Germinal center (tissue), 1 donor: ENCODE data around the gene RBBP8.
"Not testable (repeated sequence)": the region's sequence is repeated elsewhere in the genome, so short reads cannot be mapped to it uniquely, and the experiment has no call there.

Experiments used
- DNase-seq: peaks from one replicate; pipeline ENCODE4 v3.0.0; 2012; ENCODE audit warnings: mixed read lengths, low spot score

Gene RBBP8

DNA sequence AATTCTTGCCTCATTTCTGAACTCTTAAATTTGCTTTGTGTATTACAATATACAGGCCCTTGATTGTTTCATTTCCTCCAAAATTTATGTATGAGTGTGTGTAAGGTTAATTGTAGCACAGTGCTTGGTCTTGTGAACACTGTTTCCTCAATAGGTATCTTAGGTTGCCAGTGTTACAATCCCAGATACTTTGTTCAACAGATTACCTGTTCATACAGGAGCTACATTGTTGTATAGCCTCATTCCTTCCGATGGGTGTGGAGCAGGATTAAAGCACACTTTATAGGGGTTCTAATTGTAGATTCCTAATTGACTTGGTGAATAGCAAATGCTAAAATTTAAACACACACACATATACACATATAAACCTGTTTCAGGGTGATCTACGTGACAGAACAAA lies 10.7 kb downstream of the RBBP8 start:
- no peak for DNase-seq

GRCh38 chr18:22946217-22946616 lies 13.1 kb downstream of the RBBP8 start:
- no peak for DNase-seq

- DNase-seq, result no peak
Measured at GRCh38 chr18:22946846-22947245, 13.7 kb downstream of the RBBP8 start.

GRCh38 chr18:22951823-22952222 lies 18.7 kb downstream of the RBBP8 start:
- no peak for DNase-seq

GRCh38 chr18:22952525-22952924 lies 19.4 kb downstream of the RBBP8 start:
- DNase-seq, result no peak

DNA sequence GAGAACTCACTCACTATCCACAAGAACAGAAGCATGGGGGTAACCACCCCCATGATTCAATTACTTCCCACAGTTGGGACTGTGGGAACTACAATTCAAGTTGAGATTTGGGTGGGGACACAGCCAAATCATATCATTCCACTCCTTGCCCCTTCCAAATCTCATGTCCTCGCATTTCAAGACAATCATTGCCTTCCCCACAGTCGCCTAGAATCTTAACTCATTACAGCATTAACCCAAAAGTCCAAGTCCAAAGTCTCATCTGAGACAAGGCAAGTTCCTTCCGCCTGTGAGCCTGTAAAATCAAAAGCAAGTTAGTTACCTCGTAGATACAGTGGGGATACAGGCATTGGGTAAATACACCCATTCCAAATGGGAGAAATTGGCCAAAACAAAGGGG lies 20.9 kb downstream of the RBBP8 start:
- not testable (repeated sequence) for DNase-seq

DNA sequence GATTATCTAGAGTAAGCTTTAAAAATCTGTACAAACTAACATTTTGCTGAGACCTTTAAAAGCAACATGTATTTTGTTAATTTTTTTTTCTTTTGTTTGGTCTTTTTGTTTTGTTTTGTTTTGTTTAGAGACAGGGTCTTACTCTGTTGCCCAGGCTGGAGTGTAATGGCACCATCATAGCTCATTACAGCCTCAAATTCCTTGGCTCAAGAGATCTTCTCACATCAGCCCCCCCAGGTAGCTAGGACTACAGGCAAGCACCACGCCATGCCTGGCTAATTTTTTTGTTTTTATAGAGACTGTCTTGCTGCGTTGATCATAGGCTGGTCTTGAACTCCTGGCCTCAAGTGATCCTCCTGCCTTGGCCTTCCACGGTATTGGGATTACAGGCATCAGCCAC lies 23.1 kb downstream of the RBBP8 start:
- DNase-seq, result no peak

DNA sequence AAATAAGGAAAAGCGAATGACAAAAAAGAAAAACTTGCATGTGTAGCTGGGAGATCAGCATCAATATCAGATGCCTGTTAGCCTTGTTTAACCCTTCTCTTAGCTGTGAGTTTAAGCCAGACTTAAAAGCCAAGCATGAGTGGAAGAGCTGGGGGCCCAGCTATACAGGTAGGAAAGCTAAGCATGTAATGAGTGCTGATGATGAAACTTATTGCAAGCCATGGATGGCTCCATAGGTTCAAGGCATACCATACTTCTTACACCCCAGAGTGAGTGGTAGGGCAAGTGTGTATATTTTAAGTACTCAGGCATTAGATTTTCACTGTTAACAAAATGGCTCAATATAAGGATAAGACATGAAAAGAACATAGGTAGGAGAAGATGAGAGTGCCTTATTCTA lies 28.0 kb downstream of the RBBP8 start:
- DNase-seq, result no peak

GRCh38 chr18:22962004-22962403 lies 28.9 kb downstream of the RBBP8 start:
- no peak for DNase-seq

DNA sequence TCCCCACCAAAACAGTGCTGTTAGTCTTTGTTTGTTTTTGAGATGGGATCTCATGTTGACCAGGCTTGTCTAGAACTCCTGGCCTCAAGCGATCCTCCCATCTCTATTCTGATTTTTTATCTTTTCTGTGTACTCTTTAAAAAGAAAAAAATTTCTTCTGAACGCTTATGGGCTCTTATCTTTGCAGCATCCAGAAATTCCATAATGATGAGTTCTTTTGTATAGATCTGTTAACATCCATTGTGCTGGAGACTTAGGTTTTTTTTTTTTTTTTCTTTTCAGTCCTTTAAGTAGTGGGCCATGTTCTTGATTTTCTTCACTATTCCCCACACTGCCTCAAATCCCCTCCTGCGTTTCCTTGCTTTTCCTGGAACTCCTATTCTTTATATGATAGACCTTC lies 31.0 kb downstream of the RBBP8 start:
- no peak for DNase-seq

GRCh38 chr18:22964722-22965121 lies 31.6 kb downstream of the RBBP8 start:
- DNase-seq, result no peak

DNA sequence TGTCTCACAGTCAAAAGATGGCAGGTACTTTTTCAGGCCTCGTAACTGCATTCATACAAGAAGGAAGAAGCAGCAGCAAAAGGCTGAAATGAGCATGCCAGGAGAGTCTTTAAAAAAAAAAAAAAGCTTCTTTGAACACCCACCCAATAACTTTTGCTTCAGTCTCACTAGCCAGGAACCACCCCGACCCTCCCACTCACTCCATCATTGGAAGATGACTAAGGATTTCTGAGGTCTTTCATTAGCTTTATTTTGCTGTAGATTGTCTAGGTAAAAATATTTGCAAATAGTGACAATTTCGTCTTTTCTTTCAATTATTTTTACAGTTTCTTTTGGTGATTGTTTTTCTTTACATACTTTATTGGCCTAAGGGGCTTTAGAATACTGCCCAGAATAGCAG lies 37.9 kb downstream of the RBBP8 start:
- no peak for DNase-seq

DNA sequence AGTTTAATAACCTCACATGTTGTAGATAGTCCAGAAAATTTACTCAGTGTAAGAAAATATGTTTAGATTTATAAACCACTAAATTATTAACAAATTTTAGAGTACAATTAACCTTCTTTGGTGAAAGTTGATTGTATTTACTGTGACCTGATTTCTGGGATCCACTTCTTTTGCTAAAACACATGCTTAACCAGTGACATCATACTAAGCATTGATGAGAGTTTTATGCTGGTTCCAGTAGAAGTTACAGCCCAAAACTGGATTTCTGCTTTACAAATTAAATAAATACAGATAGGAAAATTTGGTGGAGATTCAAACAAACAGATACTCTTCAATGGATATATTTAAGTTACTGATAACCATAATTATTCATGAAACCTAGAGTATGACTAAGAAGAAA lies 40.9 kb downstream of the RBBP8 start:
- DNase-seq, result no peak

DNA sequence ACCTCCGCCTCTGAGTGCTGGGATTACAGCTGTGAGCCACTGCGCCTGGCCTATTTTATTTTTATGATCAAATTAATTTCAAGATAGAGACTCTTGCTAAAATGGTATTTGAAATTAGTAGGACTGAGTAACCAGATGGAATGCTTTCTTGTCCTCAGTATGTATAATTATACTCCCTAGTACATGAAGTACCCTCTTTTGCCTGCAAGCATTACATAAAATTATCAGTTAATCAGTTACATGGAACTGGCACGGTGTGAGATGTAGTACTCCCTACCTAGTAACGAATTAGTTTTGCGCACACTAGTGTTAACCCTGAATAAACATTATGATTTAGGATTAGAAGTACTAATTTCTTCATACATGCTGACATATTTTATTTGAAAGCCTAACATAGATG lies 41.6 kb downstream of the RBBP8 start:
- DNase-seq, result no peak

GRCh38 chr18:22975508-22975907 lies 42.4 kb downstream of the RBBP8 start:
- DNase-seq, result no peak

GRCh38 chr18:22977847-22978701 lies 44.9 kb downstream of the RBBP8 start:
- no peak for DNase-seq

DNA sequence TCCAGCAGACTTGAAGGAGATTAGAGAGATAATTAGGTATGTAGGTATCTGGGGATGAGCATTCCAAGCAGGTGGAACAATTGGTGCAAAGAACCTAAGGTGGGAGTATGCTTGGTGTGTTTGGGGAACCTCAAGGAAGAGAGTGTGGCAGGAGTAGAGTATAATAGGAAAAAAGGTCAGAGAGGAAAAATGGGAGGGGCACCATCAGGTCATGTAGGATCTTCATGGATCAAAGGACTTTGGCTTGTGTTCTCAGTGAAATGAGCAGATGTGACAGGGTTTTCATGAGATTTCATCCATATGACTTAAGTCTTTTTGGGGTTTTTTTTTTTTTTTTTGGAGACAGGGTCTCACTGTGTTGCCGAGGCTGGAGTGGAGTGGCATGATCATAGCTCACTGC lies 47.3 kb downstream of the RBBP8 start:
- DNase-seq, result no peak

DNA sequence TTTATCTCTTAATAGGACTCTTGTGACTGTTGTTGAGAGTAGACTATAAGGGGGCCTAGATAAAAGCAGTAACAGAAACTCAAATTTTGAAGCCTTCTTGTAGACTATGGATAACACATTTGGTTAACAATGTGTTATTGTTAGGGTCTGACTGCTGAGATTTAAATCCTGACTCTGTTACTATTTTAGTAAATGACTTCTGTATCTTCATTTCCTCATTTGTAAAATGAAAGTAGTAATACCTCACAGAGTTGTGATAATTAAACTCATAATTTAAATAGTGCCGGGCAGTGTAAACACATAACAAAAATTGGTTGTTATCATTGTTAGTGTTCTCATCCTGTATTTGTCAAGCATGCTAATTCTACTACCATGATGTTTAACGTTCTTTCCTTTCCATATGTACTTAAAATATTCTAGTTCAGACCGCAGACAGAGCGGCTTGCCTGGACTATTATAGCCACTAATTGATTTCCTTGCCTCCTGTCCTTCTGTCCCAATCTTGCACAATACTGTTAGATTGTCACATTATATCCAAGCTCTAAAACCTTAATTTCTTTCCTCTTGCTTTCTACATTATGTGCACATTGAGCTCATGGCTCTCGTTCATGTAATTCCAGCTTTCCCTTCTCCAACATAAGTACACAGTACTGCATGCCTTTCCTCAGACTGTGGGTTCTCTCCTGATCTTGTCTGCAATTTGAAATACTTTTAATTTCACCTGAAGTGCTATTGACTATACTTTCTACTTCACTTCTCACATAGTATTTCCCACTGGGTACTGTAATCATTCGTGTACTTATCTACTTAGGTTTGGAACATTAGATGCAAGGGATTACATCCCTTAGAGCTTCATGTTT lies 48.4 kb downstream of the RBBP8 start:
- DNase-seq, result peak; percentile 6

GRCh38 chr18:22983175-22983574 lies 50.0 kb downstream of the RBBP8 start:
- peak; percentile 14 for DNase-seq

DNA sequence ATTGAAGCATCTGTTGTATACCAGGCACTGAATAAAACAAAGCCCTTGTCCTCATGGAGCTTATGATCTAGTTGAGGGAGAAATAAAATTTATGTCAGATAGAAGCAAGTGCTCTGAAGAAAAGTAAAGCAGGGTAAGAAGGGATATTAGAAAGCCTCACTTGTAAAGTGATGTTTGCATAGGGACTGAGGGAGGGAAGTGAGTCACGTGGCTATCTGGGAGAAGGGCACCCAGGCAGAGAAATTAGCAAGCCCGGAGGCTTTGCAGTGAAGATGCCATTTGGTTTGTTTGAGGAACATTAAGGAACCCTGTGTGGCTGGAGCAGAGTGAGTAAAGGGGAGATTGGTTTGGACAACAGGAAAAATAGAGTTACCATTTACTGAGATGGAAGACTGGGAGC lies 52.1 kb downstream of the RBBP8 start:
- no peak for DNase-seq

DNA sequence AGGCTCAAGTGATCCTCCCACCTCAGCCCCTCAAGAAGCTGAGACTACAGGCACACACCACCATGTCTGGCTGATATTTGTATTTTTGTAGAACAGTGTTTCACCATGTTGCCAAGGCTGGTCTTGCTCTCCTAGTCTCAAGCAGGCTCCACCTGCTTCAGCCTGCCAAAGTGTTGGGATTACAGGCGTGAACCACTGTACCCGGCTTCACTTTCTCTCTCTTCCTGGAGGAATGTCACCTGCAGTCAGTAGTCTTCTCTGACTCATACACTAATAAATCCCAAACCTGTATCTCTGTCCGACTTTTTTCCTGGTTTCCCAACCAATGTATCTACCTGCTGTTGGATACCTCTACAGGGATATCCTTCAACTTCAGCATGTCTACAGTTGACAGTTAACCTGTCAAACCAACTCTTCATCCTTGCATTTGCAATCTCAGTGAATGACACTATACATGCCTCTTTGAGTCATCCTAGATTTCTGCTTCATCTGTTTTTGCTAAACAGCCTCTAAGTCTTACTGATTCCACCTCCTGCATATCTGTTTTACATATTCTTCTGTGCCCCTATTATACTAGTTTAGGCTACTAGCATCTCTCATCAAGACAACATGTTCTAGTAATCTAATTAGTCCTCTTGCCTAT lies 54.5 kb downstream of the RBBP8 start:
- no peak for DNase-seq

DNA sequence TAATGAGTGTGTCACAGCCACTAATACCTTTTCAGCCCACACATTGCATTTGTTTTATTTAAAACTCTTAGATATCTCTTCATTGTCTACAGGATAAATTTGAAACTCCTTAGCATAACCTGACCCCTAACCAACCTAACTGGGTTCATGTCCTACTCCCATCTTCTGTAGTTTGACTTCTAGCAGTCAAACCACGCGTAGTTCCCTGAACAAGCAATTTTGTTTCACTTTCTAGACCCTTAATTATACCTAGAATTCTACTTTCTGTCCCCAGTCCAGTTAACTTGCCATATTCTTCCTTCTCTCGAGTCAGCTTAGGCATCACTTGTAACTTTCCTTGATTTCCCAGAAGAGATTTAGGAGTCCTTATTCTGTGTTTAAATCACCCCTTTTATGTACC lies 55.1 kb downstream of the RBBP8 start:
- DNase-seq, result no peak

GRCh38 chr18:22998344-22998743 lies 65.2 kb downstream of the RBBP8 start:
- DNase-seq, result no peak
